HG03354 (cell line): ENCODE data around the gene ARHGAP10.

Experiments used
- ATAC-seq: cut with Tn5 transposase; IDR thresholded peaks from one replicate; pipeline ENCODE4 v1.9.1; 2021; ENCODE audit warnings: mild to moderate bottlenecking; ENCODE audit not compliant: unreplicated experiment, poor library complexity, severe bottlenecking

ARHGAP10 gene

DNA sequence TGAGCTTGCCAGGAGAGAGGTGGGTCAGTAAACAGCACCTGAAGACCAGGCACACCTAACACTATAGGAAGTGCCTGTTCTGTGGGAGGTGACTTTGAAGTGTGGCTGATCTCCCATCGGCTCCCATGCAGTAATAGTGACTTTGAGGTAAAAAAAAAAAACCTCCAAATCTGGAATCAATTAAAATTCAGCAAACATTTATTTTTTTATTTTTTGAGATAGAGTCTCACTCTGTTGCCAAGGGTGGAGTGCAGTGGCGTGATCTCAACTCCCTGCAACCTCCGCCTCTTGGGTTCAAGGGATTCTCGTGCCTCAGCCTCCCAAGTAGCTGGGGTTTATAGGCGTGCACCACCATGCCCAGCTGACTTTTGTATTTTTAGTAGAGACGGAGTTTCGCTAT is 32.4 kb downstream of the ARHGAP10 start:
- no peak for ATAC-seq

- no peak for ATAC-seq
Measured at GRCh38 chr4:147765121-147765529, 33.2 kb downstream of the ARHGAP10 start.

DNA sequence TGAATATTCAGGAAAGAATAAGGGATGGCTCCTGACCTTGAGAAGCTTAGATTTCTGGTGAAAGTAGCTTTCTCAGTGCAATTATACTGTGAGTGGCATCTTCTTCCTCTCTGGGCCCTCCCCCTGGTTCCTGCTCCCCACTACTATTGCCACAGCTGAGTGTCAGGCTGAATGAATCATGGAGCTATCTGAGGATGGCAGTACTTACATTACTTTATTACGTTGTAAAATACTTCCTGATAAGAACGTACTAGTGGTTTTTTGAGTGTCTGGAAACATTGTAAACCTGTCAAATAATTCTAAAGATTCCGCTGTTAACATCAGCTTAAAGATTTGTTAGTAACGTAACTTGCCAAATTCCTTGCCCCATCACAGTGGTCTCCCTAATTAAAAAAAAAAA is 36.2 kb downstream of the ARHGAP10 start:
- no peak for ATAC-seq

GRCh38 chr4:147769386-147769785 is 37.5 kb downstream of the ARHGAP10 start:
- no peak for ATAC-seq

GRCh38 chr4:147770831-147771230 is 38.9 kb downstream of the ARHGAP10 start:
- no peak for ATAC-seq

- ATAC-seq, result no peak
Measured at GRCh38 chr4:147772056-147772455, 40.2 kb downstream of the ARHGAP10 start.

DNA sequence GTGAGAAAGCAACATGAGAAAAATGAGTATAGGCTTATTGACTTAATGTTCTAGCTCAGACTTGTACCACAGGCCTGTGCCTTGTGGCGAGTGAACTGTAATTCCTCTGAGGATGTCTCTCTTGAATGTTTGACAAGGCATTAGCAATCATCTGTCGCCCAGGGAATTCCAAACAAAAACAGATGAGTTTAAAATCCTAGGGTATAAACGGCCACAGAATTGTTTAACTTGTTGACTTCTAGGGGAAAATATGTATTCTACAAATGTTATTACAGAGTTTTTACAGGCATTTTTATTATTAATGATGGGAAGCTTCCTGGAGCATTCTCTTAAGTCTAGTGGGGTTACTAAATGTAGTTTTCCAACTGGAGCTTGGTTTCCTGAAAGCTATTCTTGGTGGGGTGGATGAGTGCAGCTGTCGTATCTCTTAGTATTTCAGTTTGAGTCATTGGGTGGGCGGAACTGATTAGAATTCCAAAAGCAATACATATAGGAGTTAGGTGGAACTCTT is 40.6 kb downstream of the ARHGAP10 start:
- no peak for ATAC-seq

DNA sequence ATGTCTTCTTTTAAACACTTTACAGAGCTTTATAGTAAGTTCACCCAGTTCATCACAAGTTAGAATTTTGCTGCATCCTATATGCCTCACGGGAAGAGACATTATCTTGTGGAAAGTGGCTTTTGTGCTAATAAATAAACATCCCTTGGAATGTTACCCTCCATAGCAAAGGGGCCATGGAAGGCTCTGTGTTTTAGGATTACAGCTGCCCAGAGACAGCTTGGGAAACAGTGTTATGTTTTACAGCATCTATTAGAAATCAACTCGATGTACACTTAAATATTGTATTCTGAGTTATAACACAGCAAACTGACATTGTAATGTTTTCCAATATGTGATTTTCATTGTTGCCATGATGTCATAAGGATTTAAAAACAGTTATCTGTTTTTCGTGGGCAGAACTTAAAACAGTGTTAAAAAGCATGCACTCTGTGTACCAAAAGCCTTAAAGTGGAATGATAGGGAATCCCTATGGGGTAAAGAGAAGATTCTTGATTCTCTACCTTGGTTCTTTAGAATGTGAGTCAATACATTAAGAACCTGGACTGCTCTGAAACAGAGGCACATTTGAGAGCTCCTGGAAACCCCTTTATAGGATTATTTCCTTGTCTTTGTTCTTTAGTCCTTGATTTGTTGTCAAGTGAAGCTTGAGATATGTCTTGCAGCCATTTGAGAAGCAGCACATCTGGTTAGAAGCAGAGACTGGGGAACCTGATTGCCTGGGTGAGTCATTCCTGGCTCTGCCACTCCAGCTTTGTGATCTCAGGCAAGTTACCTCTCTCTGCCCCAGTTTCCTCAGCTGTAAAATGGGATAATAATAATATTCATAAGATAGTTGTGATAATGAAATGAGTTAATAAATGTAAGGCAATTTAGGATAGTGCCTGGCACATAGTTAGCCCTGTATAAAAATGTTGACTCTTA is 41.6 kb downstream of the ARHGAP10 start:
- peak; percentile 53 for ATAC-seq

DNA sequence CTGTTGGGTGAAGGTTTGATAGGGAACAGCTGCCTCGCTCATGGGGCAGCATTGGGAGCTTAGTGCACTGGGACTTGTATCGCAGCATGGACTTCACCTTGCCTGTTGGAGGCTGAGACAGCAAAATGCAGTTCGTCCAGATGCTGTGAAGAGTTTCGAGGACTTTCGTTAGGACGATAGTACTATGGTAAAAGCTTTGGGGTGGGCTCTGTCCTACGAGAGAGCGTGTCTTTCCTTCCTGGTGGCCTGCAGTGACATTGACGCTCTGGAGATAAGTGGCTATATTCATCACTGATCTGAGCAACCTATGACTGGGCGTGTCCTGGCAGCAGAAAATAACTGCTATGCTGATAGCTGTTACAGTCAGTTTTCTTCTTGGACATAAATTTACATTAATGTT is 44.8 kb downstream of the ARHGAP10 start:
- no peak for ATAC-seq

- ATAC-seq, result no peak
Measured at GRCh38 chr4:147777456-147778091, 45.7 kb downstream of the ARHGAP10 start.

- ATAC-seq, result peak; percentile 68
Measured at GRCh38 chr4:147778942-147779341, 47.1 kb downstream of the ARHGAP10 start.

DNA sequence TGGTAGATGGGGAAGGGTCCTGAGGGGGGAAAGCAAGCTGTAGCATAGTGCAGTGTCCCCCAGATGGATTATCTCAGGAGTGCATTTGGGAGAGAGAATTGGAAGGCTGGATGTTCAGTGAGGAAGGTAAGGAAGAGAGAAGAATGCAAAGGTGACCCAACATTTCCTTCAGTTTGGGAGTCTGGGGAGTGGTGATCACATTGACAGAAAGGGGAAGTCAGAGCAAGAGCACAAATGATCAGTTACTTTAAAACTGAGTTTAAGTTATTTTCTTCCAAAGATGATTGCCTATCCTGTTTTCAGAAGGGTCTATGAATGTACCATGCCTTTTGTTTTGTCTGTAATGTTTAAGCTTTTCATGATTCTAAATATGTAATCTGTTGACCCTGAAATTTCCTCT is 47.6 kb downstream of the ARHGAP10 start:
- no peak for ATAC-seq

DNA sequence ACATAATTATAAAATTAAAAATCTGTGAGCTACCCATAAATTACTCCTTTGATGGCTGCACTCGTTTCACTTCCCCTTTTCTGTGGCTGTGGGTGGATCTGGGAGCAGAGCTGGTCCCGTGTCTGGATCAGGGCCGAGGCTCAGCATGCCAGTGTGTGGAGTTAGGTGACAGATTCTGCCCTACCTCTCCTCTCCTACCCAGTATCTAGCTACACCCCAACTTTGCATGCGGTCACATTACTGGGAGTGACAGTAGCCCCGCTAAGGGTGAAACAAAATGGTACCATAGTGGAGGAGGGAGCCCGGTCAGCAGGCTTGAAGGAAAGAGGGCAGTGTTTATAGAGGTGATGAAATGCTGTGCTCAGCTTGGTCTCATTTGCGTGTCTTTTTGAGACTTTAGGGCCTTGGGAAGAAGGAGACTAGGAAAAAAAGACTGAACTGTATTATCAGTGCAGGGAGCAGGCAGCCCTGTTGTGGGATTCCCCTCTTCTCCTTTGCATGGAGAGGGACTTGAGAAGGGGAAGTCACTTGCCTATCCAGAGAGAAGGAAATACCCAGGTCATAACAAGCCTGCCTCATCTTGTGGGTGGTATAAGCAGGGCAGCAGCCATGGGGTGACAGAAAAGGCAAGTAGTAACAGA is 48.4 kb downstream of the ARHGAP10 start:
- ATAC-seq, result peak; percentile 56

DNA sequence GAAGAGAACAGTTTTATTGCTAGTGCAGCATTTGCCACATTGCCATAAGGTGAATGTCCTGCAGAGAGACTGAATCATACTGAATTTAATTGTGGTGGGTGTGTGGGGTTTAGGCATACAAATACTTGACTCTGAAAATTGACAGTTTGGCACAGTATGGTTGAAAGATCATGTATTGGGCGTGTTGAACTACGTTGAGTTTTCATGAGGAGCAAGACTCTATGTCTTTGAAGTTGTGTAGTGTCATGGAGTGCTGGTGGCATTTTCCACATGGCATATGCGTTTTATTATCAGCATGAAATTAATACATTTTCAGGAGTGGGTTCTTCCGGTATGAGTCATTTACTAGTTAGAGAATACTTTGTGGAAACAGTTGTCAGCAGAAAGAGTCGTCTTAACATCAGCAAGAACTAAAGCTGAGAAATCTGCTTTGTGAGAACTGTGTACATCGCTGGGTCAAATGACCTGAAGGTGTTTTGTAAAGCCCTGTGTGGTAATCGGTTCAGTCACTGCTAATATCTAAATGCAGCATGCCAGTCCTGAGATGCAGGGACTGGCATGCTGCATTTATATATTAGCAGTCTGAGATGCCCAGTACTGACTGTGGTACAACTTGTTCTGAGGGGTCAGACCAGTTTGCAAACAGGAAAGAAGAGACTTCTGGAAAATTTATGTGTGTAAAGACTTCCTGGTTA is 50.3 kb downstream of the ARHGAP10 start:
- ATAC-seq, result no peak

- no peak for ATAC-seq
Measured at GRCh38 chr4:147785129-147785528, 53.2 kb downstream of the ARHGAP10 start.

- peak; percentile 91 for ATAC-seq
Measured at GRCh38 chr4:147786031-147786430, 54.1 kb downstream of the ARHGAP10 start.

DNA sequence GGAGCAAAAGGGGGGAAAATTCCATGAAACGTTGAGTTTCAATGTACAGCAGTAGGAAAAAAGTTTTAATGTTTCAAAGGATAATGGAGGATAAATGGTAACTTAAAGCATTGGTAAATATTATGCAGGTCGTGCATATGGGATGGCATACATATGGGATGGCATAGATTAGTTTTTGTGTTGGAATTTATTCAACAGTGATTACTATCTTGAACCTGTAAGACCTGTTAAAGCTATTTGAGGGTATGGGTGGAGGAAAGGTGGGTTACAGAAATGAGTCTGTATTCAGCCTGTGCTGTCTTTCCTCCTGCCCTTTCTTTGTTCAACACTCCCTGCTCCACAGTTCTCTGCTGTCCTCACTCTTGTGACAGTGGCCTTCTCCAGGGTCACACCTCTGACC is 54.6 kb downstream of the ARHGAP10 start:
- no peak for ATAC-seq

DNA sequence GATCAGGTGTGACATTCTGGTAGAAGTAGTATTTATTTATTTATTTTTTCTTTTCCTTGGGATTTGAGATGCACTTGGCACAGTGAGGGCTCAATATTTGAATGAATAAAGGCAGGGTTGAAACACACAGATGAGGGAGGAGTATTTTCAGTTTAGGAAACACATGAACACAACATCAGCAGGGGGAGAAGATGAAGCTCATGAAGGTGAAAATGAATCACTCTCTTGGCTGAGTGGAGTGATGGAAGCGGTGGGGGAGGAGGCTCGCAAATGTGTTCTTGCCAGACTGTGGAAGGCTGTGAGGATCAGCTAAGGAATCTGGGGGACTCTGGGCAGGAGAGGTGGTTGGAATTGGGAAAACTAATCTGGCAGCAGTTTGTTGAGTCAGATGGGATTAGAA is 55.3 kb downstream of the ARHGAP10 start:
- ATAC-seq, result no peak

DNA sequence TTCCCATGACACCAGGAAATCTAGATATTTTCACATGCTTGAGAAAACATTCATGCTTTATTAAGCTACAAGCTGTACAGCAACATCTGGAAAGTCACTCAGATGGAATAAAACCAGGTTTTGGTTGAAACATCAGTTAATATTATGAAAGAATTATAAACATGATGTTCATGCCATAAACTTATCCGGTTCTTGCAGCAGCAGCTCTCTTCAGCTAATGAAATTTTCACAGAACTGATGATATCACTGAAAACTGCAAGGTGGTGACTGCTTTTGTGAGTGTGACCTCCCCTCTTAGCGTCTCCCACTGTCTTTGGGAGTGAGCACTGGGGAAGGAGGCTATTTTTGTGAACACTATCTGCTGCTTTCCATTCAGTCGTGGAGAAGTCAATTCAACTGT is 56.9 kb downstream of the ARHGAP10 start:
- no peak for ATAC-seq

- ATAC-seq, result no peak
Measured at GRCh38 chr4:147789596-147789995, 57.7 kb downstream of the ARHGAP10 start.
